Measurements from ENCODE around the gene TTLL5. TPM values are rescaled to one million over a fixed set of nuclear protein-coding genes. Genes with fewer than 3 reads are reported as not detected.
"Not testable (repeated sequence)": the region's sequence is repeated elsewhere in the genome, so short reads cannot be mapped to it uniquely, and the experiment has no call there.

TTLL5 gene
- total and polyA plus RNA-seq, 2 of the 13 experiments (the other 11 are each of a cell fraction or from before 2014, with no cell fraction given) = 11.8 to 18.8 TPM

DNA sequence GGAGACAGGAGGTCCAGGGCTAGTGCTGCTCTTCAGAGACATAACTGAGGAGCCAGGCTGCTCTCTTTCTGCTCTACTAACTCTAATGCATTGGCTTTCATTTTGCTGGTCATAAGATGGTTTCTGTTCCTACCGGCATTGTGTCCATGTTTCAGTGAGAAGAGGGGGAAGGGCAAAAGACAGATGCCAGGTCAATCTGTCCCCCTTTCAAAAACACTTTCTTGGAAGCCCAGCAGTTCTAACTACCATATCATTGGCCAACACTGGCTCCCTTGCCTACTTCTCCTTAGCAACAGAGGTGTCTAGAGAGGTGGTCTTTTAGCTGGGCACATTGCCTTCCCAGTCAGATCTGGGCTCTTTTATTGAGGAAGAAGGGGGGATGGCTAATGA is 256.9 kb downstream of the TTLL5 start:
- H3K27me3 ChIP-seq (ENCODE audit: control insufficient read depth in 1 of 2, insufficient read depth in 2 of 2, low read length in 2 of 2) = no peaks in the 10 kb centered on the region
- H3K27ac ChIP-seq (ENCODE audit: extremely low read length, insufficient read depth, low read length) = no peak overlapping the region
- TF ChIP-seq SRSF9 (IDR thresholded peaks at IDR 0.05; ENCODE audit: borderline replicate concordance, insufficient read depth, low read depth, low read length, poor library complexity, severe bottlenecking) = no peak
- TF ChIP-seq, protein P1, sequence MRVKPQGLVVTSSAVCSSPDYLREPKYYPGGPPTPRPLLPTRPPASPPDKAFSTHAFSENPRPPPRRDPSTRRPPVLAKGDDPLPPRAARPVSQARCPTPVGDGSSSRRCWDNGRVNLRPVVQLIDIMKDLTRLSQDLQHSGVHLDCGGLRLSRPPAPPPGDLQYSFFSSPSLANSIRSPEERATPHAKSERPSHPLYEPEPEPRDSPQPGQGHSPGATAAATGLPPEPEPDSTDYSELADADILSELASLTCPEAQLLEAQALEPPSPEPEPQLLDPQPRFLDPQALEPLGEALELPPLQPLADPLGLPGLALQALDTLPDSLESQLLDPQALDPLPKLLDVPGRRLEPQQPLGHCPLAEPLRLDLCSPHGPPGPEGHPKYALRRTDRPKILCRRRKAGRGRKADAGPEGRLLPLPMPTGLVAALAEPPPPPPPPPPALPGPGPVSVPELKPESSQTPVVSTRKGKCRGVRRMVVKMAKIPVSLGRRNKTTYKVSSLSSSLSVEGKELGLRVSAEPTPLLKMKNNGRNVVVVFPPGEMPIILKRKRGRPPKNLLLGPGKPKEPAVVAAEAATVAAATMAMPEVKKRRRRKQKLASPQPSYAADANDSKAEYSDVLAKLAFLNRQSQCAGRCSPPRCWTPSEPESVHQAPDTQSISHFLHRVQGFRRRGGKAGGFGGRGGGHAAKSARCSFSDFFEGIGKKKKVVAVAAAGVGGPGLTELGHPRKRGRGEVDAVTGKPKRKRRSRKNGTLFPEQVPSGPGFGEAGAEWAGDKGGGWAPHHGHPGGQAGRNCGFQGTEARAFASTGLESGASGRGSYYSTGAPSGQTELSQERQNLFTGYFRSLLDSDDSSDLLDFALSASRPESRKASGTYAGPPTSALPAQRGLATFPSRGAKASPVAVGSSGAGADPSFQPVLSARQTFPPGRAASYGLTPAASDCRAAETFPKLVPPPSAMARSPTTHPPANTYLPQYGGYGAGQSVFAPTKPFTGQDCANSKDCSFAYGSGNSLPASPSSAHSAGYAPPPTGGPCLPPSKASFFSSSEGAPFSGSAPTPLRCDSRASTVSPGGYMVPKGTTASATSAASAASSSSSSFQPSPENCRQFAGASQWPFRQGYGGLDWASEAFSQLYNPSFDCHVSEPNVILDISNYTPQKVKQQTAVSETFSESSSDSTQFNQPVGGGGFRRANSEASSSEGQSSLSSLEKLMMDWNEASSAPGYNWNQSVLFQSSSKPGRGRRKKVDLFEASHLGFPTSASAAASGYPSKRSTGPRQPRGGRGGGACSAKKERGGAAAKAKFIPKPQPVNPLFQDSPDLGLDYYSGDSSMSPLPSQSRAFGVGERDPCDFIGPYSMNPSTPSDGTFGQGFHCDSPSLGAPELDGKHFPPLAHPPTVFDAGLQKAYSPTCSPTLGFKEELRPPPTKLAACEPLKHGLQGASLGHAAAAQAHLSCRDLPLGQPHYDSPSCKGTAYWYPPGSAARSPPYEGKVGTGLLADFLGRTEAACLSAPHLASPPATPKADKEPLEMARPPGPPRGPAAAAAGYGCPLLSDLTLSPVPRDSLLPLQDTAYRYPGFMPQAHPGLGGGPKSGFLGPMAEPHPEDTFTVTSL (CRISPR knock-in tag; IDR thresholded peaks at IDR 0.05; ENCODE audit: borderline replicate concordance) = no peak
- in situ Hi-C loops (cut with HindIII; ENCODE audit: extremely low pct_ligation_motif_present, low pct_unique_long_range_greater_than_20kb) (no loop called here), intact Hi-C loops (cut with micrococcal nuclease; ENCODE audit: unreplicated experiment) (no loop called here)
- H3K36me3 ChIP-seq (replicated peaks in 1 of 2; ENCODE audit: control insufficient read depth in 1 of 2, insufficient read depth in 2 of 2, low read length in 2 of 2) = no peaks in the 10 kb centered on the region
- POLR2A ChIA-PET = no interaction called here
- no peak for ATAC-seq
- no peak overlapping the region for H3K4me2 ChIP-seq (ENCODE audit: low read depth, low read length)
- no peaks in the 10 kb centered on the region for H4K20me1 ChIP-seq (ENCODE audit: insufficient read depth, low read length)
- H3K79me2 ChIP-seq (ENCODE audit: insufficient read depth, low read length) = no peaks in the 10 kb centered on the region
- H3K9me3 ChIP-seq (ENCODE audit: low read length) = no peaks in the 10 kb centered on the region
- no TSS peak for BruUV-seq (replicated peaks)
- no peak overlapping the region for H2AFZ ChIP-seq (ENCODE audit: low read length)
- DNase-seq (ENCODE audit: low spot score) = no peak
- FAIRE-seq = no peak
- peaks cover 7% of the 10 kb centered on the region for H3K4me1 ChIP-seq (ENCODE audit: insufficient read depth, low read length)
- CTCF ChIA-PET (ENCODE audit: low intra/inter-chr PET ratio, low total read pairs) = no interaction called here
- 100% methylated on average over 1 of the region's 1 CpG for WGBS (ENCODE audit: low lambda C conversion rate)
- no peak overlapping the region for H3K9ac ChIP-seq (ENCODE audit: insufficient read depth, low read depth, low read length)
- no peak overlapping the region for H3K4me3 ChIP-seq (replicated peaks in 1 of 3; ENCODE audit: insufficient read depth in 1 of 3, low read depth in 2 of 3, low read length in 3 of 3)

DNA sequence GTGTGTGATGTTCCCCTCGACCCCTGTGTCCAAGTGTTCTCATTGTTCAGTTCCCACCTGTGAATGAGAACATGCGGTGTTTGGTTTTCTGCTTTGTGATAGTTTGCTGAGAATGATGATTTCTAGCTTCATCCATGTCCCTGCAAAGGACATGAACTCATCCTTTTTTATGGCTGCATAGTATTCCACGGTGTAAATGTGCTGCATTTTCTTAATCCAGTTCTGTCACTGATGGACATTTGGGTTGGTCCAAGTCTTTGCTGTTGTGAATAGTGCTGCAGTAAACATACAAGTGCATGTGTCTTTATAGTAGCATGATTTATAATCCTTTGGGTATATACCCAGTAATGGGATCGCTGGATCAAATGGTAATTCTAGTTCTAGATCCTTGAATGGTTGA is 259.4 kb downstream of the TTLL5 start:
- H3K27ac ChIP-seq (ENCODE audit: extremely low read length, insufficient read depth, low read length); H3K36me3 ChIP-seq (replicated peaks in 1 of 2; ENCODE audit: control insufficient read depth in 1 of 2, insufficient read depth in 2 of 2, low read length in 2 of 2); H3K4me1 ChIP-seq (ENCODE audit: insufficient read depth, low read length); H4K20me1 ChIP-seq (ENCODE audit: insufficient read depth, low read length); BruUV-seq (replicated peaks); H3K4me2 ChIP-seq (ENCODE audit: low read depth, low read length); H3K27me3 ChIP-seq (ENCODE audit: control insufficient read depth in 1 of 2, insufficient read depth in 2 of 2, low read length in 2 of 2); POLR2A ChIA-PET; ATAC-seq; H3K9me3 ChIP-seq (ENCODE audit: low read length); in situ Hi-C loops (cut with HindIII; ENCODE audit: extremely low pct_ligation_motif_present, low pct_unique_long_range_greater_than_20kb); intact Hi-C loops (cut with micrococcal nuclease; ENCODE audit: unreplicated experiment); CTCF ChIA-PET (ENCODE audit: low intra/inter-chr PET ratio, low total read pairs); H2AFZ ChIP-seq (ENCODE audit: low read length); FAIRE-seq; H3K4me3 ChIP-seq (replicated peaks in 1 of 3; ENCODE audit: insufficient read depth in 1 of 3, low read depth in 2 of 3, low read length in 3 of 3); H3K9ac ChIP-seq (ENCODE audit: insufficient read depth, low read depth, low read length); DNase-seq (ENCODE audit: low spot score); H3K79me2 ChIP-seq (ENCODE audit: insufficient read depth, low read length): not testable (repeated sequence)
- WGBS (ENCODE audit: low lambda C conversion rate) = 99% methylated on average over 4 of the region's 4 CpGs

DNA sequence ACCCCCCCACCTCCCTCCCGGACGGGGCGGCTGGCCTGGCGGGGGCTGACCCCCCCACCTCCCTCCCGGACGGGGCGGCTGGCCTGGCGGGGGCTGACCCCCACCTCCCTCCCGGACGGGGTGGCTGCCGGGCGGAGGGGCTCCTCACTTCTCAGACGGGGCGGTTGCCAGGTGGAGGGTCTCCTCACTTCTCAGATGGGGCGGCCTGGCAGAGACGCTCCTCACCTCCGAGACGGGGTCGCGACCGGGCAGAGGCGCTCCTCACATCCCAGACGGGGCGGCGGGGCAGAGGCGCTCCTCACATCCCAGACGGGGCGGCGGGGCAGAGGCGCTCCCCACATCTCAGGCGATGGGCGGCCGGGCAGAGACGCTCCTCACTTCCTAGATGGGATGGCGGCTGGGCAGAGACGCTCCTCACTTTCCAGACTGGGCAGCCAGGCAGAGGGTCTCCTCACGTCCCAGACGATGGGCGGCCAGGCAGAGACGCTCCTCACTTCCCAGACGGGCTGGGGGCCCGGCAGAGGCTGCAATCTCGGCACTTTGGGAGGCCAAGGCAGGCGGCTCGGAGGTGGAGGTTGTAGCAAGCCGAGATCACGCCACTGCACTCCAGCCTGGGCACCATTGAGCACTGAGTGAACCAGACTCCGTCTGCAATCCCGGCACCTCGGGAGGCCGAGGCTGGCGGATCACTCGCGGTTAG is 264.2 kb downstream of the TTLL5 start:
- CTCF ChIA-PET (ENCODE audit: low intra/inter-chr PET ratio, low total read pairs); FAIRE-seq; H3K9me3 ChIP-seq (ENCODE audit: low read length); DNase-seq (ENCODE audit: low spot score); in situ Hi-C loops (cut with HindIII; ENCODE audit: extremely low pct_ligation_motif_present, low pct_unique_long_range_greater_than_20kb); H3K4me2 ChIP-seq (ENCODE audit: low read depth, low read length); POLR2A ChIA-PET; H2AFZ ChIP-seq (ENCODE audit: low read length); H3K79me2 ChIP-seq (ENCODE audit: insufficient read depth, low read length); H3K27me3 ChIP-seq (ENCODE audit: control insufficient read depth in 1 of 2, insufficient read depth in 2 of 2, low read length in 2 of 2); H3K4me1 ChIP-seq (ENCODE audit: insufficient read depth, low read length); H4K20me1 ChIP-seq (ENCODE audit: insufficient read depth, low read length); H3K27ac ChIP-seq (ENCODE audit: extremely low read length, insufficient read depth, low read length); intact Hi-C loops (cut with micrococcal nuclease; ENCODE audit: unreplicated experiment); BruUV-seq (replicated peaks); H3K4me3 ChIP-seq (replicated peaks in 1 of 3; ENCODE audit: insufficient read depth in 1 of 3, low read depth in 2 of 3, low read length in 3 of 3); H3K36me3 ChIP-seq (replicated peaks in 1 of 2; ENCODE audit: control insufficient read depth in 1 of 2, insufficient read depth in 2 of 2, low read length in 2 of 2); H3K9ac ChIP-seq (ENCODE audit: insufficient read depth, low read depth, low read length); ATAC-seq: not testable (repeated sequence)
- 86% methylated on average over 8 of the region's 54 CpGs for WGBS (ENCODE audit: low lambda C conversion rate)
